GM18498 (cell line): ENCODE data around the gene POP4.
"Not testable (repeated sequence)": the region's sequence is repeated elsewhere in the genome, so short reads cannot be mapped to it uniquely, and the experiment has no call there.

Experiments used
- ATAC-seq: cut with Tn5 transposase; IDR thresholded peaks from one replicate; pipeline ENCODE4 v1.9.1; 2021; ENCODE audit warnings: mild to moderate bottlenecking, moderate library complexity; ENCODE audit not compliant: unreplicated experiment

Gene POP4

GRCh38 chr19:29610574-29611271 is 4.6 kb downstream of the POP4 start:
- ATAC-seq = peak; percentile 77

DNA sequence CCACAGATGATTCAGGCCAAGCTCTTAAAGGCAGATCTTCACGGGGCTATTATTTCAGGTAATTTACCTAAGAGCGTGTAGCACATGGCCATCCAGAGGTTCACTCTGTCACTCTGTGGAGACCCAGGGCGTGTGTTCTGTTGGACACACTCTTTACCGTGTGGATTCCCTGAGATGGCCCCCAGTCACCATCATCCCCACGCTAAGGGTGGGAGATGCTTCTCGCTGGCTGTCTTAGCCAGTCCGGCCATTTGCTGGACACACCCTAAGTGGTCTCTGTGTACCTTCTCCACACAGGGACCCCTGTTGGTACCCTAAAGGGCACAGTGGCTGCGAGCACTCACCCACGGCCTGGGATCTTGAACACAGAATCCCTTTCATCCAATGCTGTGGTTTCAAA is 6.0 kb downstream of the POP4 start:
- ATAC-seq = no peak

- no peak for ATAC-seq
These were observed 6.9 kb downstream of the POP4 start for GRCh38 chr19:29612801-29613595.

DNA sequence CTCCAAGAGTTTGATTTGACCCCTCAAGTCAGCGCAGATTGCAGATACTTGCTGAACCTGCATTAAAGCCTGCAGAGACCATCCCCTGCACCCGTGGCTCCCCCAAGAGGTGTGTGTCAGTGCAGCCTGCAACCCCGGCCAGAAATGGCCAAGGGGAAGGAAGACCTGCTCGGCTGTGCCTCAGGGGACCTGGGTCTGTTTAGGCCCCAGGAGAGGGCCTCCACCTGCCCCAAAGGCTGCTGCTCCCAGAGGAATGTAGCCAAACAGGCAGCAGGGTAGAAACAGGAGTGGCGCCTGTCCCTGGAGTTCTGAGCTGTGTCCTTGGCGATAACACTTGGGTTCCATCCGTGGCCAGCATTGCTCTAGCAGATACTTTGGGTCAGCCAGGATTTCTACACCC is 8.0 kb downstream of the POP4 start:
- no peak for ATAC-seq

DNA sequence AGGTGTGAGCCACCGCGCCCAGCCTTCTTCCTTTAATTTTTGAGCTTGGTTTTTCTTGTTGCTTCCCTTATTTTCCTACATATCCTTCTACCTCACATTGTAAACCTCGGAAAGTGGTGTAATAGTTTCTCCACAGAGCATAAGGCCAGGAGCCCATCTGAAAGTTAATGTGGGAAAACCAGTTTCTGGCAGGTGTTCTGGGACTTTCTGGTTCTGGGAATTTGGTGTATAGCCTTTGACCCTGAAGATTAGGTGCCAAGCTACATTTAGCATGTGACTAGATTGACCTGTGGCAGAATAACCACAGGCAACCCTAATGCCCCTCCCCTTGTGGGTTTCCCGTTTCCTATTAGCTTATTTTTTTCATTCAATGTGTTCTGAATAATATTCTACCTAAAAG is 8.7 kb downstream of the POP4 start:
- no peak for ATAC-seq

- ATAC-seq = no peak
These were observed 9.9 kb downstream of the POP4 start for GRCh38 chr19:29615891-29616425.

- ATAC-seq = no peak
These were observed 10.5 kb downstream of the POP4 start for GRCh38 chr19:29616541-29616940.

DNA sequence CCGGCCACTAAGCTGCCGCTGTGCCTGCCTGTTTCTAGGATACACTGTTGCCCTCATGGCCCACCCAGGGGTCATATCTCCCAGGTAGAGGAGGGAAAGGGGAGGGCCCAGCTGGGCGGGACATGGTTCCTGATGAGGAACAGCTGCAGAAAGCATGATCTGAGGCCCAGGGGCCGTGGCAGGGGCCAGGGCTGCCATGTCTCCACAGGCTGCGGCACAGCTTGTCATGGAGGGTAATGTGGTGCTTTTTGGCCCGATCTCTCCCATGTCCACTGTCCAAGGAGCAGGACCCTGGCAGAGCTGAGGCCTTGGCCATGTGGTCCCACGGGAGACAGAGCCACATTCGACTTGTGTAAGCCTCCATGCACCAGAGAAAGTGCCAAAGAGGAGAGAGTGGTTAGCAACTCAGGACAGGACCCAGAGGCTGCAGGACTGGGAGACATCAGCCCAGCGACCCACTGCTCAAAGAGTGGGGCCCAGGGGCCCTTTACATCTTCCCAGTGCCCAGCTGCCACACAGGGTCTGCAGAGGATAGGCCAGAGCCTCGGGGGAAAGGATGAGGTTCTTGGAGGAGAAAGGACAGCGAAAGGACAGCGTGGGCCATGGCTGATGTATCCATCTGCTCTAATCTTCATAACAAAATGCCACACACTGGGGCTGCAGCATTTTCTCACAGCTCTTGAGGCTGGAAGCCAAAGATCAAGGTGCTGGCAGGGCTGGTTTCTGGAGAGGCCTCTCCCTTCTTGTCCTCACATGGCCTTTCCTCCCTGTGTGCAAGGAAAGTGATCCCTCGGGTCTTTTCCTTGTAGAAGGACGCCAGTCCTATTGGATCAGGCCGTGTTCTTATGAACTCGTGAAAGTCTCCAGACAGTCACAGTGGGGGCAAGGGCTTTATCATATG is 11.5 kb downstream of the POP4 start:
- ATAC-seq = no peak

DNA sequence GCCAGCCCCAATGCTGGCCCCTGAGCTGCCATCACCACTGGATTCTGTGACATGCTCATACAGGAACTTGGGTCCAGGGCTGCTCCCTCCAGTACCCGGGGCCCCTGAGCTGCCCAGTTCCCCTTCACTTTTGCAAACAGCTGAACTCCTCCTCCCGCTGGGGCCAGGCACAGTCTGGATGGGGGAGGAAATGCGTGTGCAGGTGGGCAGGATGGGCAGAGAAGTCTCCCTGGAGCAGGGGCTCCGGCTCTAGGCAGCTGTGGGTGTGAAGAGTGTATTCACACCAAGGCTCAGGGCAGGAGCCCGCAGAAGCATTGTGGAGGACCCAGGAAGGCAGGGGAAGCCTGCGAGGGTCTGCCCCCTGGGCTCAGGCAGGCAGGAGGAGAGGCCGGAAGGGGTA is 12.4 kb downstream of the POP4 start:
- no peak for ATAC-seq

DNA sequence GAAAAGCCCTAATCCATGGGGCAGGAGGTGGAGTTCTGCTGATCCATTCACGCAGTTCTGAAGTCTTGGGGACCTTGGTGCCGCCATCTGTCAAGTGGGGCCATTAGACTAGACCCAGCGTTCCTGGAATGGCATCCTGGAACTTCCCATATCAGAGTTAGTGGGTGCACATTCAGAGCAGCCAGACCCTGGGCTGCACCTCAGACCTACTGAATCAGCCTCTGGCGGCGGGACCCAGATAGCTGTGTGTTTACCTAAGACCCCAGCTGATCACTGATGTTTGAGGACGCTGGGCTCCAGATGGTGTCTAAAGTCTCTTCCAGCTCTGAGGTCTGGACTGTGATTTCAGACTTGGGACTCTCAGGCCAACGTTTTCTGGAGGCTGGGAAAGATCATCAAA is 12.8 kb downstream of the POP4 start:
- ATAC-seq = no peak

DNA sequence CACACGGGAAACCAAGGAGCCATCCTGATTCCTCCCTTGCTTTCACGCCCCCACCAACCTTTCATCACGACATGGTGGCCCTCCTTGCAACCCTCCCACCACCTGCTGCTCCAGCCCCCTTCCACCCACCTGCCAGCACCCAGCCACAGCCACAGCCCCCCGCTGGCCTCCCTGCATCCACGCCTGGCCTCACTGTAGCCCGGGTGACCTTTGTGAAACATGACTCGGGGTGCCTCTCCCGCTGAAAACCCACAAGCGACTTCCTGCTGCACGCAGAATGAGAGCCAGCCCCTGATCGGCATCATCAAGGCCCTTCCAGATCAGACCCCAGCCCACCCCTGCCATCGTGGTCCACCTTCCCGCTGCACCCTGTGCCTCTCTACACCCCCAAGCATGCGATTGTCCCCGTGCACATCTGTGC is 14.9 kb downstream of the POP4 start:
- no peak for ATAC-seq

DNA sequence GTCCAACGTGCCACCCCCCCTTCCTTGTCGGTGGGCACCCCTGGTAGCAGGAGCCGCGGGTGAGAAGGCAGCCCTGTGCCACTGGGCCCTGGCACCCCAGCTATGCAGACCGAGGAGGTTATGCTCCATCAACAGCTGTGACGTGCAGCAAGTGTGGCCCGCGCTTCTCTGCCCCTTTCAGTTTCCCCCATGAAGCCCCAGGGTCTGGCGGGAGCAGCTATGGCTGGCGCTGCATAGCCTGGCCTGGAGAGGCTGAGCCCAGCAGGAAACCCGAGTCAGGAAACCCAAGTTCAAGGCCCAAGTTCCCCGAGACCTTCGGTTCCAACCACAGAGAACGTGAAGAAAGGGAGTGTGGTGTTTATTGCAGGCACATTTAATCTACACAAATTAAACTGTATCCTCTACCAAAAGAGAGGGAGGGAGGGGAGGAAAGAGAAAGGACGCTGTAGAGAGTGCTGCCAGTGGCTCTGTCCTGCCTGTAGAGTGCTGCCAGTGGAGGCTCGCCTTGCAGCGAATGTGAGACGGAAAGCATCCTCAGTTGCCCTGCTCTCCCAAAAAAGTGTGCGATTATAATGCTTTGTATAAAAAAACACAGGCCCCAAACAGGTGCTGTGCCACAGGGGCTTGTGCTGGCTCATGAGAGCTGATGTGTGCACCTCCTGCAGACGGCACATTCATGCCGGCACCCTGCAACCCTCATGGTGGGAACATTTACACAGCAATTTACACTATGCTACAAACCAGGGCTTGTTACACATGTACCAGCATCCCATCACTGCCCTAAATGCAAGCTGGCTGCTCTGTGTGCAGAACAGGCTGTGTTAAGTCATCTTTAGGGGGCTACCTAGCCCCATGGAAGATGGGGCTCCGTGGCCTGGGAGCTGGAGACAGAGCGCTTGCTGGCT is 16.3 kb downstream of the POP4 start:
- ATAC-seq = peak; percentile 68

GRCh38 chr19:29623726-29624488 is 17.8 kb downstream of the POP4 start:
- no peak for ATAC-seq

- ATAC-seq = no peak
These were observed 18.6 kb downstream of the POP4 start for GRCh38 chr19:29624489-29625185.

DNA sequence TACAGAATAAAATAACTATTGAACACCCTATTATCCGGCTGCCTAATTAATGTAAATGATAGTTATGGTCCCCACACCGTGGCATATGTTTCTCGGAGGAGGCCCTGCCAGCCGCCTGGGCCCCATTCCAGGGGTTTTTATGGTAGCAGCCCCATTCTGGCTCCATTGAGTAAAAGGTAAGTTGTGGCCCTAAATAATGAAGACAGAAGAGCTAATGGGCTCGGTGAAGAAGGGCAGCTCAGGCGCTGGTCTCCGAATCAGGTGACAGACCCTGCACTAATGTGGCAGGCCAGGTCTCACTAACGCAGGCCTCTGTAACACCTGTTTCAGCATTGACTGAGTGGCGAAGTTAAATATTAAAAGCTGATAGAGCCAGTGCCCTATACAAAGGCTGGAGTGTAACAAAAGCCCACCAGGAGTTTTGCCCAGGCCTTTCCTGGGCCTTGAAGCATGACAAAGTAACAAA is 19.1 kb downstream of the POP4 start:
- no peak for ATAC-seq

GRCh38 chr19:29626386-29626785 is 20.3 kb downstream of the POP4 start:
- no peak for ATAC-seq

GRCh38 chr19:29626832-29627231 is 20.7 kb downstream of the POP4 start:
- ATAC-seq = not testable (repeated sequence)

DNA sequence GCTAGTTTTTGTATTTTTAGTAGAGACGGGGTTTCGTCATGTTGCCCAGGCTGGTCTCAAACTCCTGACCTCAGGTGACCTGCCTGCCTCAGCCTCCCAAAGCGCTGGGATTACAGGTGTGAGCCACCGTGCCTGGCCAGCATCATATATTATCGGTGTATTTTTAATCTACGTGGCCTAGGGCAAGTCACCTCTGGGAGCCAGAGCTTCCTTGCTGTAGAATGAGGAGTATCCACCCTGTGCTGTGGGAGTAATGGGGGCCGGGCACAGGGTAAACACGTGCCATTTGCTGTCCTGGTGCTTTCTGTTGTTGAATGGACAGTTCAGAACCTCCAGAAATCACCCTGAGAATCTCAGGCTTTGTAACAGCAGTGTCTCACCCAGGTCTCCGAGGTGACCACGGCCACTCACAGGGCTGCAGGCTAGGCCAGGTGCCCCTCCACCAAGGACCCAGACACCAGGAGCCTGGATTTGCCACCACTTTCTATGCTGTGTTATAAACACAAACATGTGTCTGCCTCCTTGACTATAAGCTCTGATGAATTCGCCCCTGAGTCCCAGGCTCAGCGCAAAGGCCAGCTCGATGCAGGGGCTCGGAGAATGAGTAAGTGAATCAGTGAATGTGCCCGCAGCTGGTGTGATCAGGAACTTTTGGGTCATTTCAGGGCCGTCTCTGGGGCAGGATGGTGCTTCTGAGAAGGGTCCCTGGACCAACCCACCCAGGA is 22.7 kb downstream of the POP4 start:
- ATAC-seq = no peak
